Neural cell (in vitro differentiated cells): ENCODE data around the gene CHAF1B. TPM values are rescaled to one million over a fixed set of nuclear protein-coding genes. Genes with fewer than 3 reads are reported as not detected.
"Not testable (repeated sequence)": the region's sequence is repeated elsewhere in the genome, so short reads cannot be mapped to it uniquely, and the experiment has no call there.

ENCODE experiments used
- H2AFZ ChIP-seq: fragments of 200-600, 300-800 bp; sonication (generic), shearing (Covaris generic); 2 replicates; pipeline ENCODE4 v1.6.0; 2014; ENCODE audit warnings: low read depth, mild to moderate bottlenecking, antibody characterized with exemption, low read length, moderate library complexity
- H3F3A ChIP-seq: fragments of 200-600 bp; shearing (Covaris generic); 2 replicates; pipeline ENCODE4 v1.6.1; 2016; ENCODE audit warnings: mild to moderate bottlenecking, moderate library complexity, mixed read lengths, antibody characterized with exemption, low read length; ENCODE audit not compliant: insufficient read depth, poor library complexity, severe bottlenecking
- H3K27ac ChIP-seq: fragments of 200-600, 300-800 bp; sonication (generic), shearing (Covaris generic); 2 replicates; pipeline ENCODE4 v1.5.1; 2014; ENCODE audit warnings: mild to moderate bottlenecking, low read length, moderate library complexity
- H3K27me3 ChIP-seq: fragments of 300-800, 200-600 bp; sonication (generic), shearing (Covaris generic); 2 replicates; pipeline ENCODE4 v1.6.0; 2014; ENCODE audit warnings: mild to moderate bottlenecking, low read depth, low read length, moderate library complexity; ENCODE audit not compliant: insufficient read depth
- H3K36me3 ChIP-seq: fragments of 300-800, 200-600 bp; sonication (generic), shearing (Covaris generic); 2 replicates; pipeline ENCODE4 v1.5.1; 2014; ENCODE audit warnings: mild to moderate bottlenecking, antibody characterized with exemption, low read length, moderate library complexity; ENCODE audit not compliant: insufficient read depth
- H3K4me2 ChIP-seq: fragments of 300-800, 200-600 bp; sonication (generic), shearing (Covaris generic); 2 replicates; pipeline ENCODE4 v1.6.0; 2014; ENCODE audit warnings: mild to moderate bottlenecking, low read length
- H3K4me3 ChIP-seq: fragments of 300-800, 200-600 bp; sonication (generic), shearing (Covaris generic); 2 replicates; pipeline ENCODE4 v1.5.1; 2014; ENCODE audit warnings: mild to moderate bottlenecking, low read length, moderate library complexity
- H3K79me2 ChIP-seq: fragments of 200-600 bp; shearing (Covaris generic); replicated peaks from 2 replicates; pipeline ENCODE4 v1.6.0; 2014; ENCODE audit warnings: mild to moderate bottlenecking, low read length, moderate library complexity; ENCODE audit not compliant: insufficient read depth
- H3K9ac ChIP-seq: fragments of 300-800, 200-600 bp; sonication (generic), shearing (Covaris generic); 2 replicates; pipeline ENCODE4 v1.6.1; 2016; ENCODE audit warnings: mild to moderate bottlenecking, low read length, mixed read lengths
- H3K9me2 ChIP-seq: fragments of 200-600 bp; shearing (Covaris generic); 2 replicates; pipeline ENCODE4 v1.6.1; 2016; ENCODE audit warnings: mild to moderate bottlenecking, low read length, mixed read lengths; ENCODE audit not compliant: insufficient read depth
- H3K9me3 ChIP-seq: fragments of 200-600, 300-800 bp; sonication (generic), shearing (Covaris generic); 2 replicates; pipeline ENCODE4 v1.6.1; 2016; ENCODE audit warnings: mild to moderate bottlenecking, mixed run types, low read length, moderate library complexity, mixed read lengths
- H4K20me1 ChIP-seq: fragments of 200-600 bp; shearing (Covaris generic); 2 replicates; pipeline ENCODE4 v1.6.1; 2016; ENCODE audit warnings: mild to moderate bottlenecking, mixed run types; ENCODE audit not compliant: insufficient read depth
- CTCF ChIP-seq: fragments of 450-650 bp; IDR thresholded peaks from 2 replicates; pipeline ENCODE4 v1.5.1; 2014; ENCODE audit warnings: antibody characterized with exemption, mild to moderate bottlenecking, moderate library complexity; ENCODE audit not compliant: poor library complexity, severe bottlenecking
- EP300 ChIP-seq: fragments of 450-650 bp; conservative IDR thresholded peaks from 2 replicates; pipeline ENCODE4 v1.6.1; 2014; ENCODE audit warnings: antibody characterized with exemption, mild to moderate bottlenecking, moderate library complexity; ENCODE audit not compliant: poor library complexity, severe bottlenecking
- EZH2 ChIP-seq: fragments of 200-600, 300-800 bp; shearing (Covaris generic), sonication (generic); IDR thresholded peaks from 2 replicates; pipeline ENCODE4 v1.6.1; 2014; ENCODE audit warnings: antibody characterized with exemption, low read length, borderline replicate concordance, mild to moderate bottlenecking; ENCODE audit not compliant: insufficient read depth, poor library complexity, severe bottlenecking
- MXI1 ChIP-seq: fragments of 450-650 bp; conservative IDR thresholded peaks from 2 replicates; pipeline ENCODE4 v1.6.1; 2014; ENCODE audit warnings: antibody characterized with exemption, mild to moderate bottlenecking; ENCODE audit not compliant: poor library complexity, severe bottlenecking
- POLR2AphosphoS5 ChIP-seq: IDR thresholded peaks from 2 replicates; pipeline ENCODE4 v1.6.1; 2012
- RAD21 ChIP-seq: fragments of 450-650 bp; conservative IDR thresholded peaks from 2 replicates; pipeline ENCODE4 v1.6.1; 2014; ENCODE audit warnings: antibody characterized with exemption, mild to moderate bottlenecking, moderate library complexity
- SMC3 ChIP-seq: fragments of 450-650 bp; conservative IDR thresholded peaks from 2 replicates; pipeline ENCODE4 v1.6.1; 2014; ENCODE audit warnings: antibody characterized with exemption, mild to moderate bottlenecking, moderate library complexity; ENCODE audit not compliant: poor library complexity
- TAF1 ChIP-seq: IDR thresholded peaks from 2 replicates; pipeline ENCODE4 v1.6.1; 2012; ENCODE audit warnings: low read depth
- polyA plus RNA-seq: library from polyadenylated mRNA; depleted of rRNA; stranded (reverse); fragments of >200 nt; gene quantifications from 2 replicates; pipeline ENCODE4 v1.2.3, GENCODE V29; 2014
- TF ChIP-seq, protein P1 (sequence below): IDR thresholded peaks from 2 replicates; pipeline ENCODE4 v1.6.1; 2012; ENCODE audit warnings: borderline replicate concordance

CHAF1B gene
- polyA plus RNA-seq, 1 donor from 2014 or later = 0.72 TPM

- TF ChIP-seq EP300 (no peak), POLR2AphosphoS5 (no peak)
- no peaks in the 10 kb centered on the region for H4K20me1 ChIP-seq
- no peaks in the 10 kb centered on the region for H3K79me2 ChIP-seq
- no peaks in the 10 kb centered on the region for H3K9me2 ChIP-seq
- no peaks in the 10 kb centered on the region for H3K9me3 ChIP-seq
- no peak overlapping the region for H3K4me2 ChIP-seq
- no peak overlapping the region for H3K4me3 ChIP-seq
- H3K36me3 ChIP-seq = no peaks in the 10 kb centered on the region
- no peaks in the 10 kb centered on the region for H3F3A ChIP-seq
- H3K9ac ChIP-seq = no peak overlapping the region
- H3K27me3 ChIP-seq = no peaks in the 10 kb centered on the region
- no peak overlapping the region for H3K27ac ChIP-seq
- H2AFZ ChIP-seq = no peak overlapping the region
Measured at GRCh38 chr21:36379251-36379650, 5.9 kb upstream of the CHAF1B start.

DNA sequence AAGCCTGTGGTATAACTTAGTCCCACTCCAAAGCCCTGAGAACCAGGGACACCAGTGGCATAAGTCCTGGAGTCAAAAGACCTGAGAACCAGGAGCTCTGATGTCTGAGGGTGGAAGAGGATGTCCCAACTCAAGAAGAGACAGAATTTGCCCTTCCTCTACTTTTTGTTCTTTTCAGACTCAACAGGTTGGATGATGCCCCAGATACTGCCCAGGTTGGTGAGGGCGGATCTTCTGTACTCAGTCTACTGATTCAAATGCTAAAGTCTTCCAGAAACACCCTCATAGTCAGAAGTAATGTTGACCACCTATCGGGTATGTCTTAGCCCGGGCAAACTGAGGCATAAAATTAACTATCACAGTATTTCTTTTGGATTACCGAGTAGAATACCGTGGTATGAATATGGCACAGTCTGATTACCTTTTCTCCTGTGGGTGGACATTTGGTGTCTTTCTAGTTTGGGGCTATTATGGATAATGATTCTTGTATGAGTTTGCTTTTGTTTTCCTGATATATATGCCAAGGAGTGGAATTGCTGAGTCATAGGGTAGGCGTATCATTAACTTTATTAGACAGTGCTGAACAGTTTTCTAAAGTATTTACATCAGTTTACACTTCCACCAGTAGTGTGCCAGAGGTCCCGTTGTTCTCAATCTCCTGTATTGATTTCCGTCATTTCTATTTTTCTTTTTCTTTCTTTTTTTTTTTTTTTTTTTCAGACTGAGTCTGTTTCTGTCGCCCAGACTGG, 3.2 kb upstream of the CHAF1B start:
- no peak overlapping the region for H2AFZ ChIP-seq
- no peak overlapping the region for H3K9ac ChIP-seq
- peaks cover 2% of the 10 kb centered on the region for H3F3A ChIP-seq
- no peak overlapping the region for H3K4me3 ChIP-seq
- H3K4me2 ChIP-seq = no peak overlapping the region
- H3K27ac ChIP-seq = no peak overlapping the region
- no peaks in the 10 kb centered on the region for H3K27me3 ChIP-seq
- no peak for TF ChIP-seq POLR2AphosphoS5
- TF ChIP-seq TAF1 = no peak
- no peak for TF ChIP-seq SMC3
- no peak for TF ChIP-seq EP300
- TF ChIP-seq, protein P1, sequence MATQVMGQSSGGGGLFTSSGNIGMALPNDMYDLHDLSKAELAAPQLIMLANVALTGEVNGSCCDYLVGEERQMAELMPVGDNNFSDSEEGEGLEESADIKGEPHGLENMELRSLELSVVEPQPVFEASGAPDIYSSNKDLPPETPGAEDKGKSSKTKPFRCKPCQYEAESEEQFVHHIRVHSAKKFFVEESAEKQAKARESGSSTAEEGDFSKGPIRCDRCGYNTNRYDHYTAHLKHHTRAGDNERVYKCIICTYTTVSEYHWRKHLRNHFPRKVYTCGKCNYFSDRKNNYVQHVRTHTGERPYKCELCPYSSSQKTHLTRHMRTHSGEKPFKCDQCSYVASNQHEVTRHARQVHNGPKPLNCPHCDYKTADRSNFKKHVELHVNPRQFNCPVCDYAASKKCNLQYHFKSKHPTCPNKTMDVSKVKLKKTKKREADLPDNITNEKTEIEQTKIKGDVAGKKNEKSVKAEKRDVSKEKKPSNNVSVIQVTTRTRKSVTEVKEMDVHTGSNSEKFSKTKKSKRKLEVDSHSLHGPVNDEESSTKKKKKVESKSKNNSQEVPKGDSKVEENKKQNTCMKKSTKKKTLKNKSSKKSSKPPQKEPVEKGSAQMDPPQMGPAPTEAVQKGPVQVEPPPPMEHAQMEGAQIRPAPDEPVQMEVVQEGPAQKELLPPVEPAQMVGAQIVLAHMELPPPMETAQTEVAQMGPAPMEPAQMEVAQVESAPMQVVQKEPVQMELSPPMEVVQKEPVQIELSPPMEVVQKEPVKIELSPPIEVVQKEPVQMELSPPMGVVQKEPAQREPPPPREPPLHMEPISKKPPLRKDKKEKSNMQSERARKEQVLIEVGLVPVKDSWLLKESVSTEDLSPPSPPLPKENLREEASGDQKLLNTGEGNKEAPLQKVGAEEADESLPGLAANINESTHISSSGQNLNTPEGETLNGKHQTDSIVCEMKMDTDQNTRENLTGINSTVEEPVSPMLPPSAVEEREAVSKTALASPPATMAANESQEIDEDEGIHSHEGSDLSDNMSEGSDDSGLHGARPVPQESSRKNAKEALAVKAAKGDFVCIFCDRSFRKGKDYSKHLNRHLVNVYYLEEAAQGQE = no peak
- TF ChIP-seq EZH2 = no peak
- no peak for TF ChIP-seq MXI1
- TF ChIP-seq RAD21 = no peak
- no peak for TF ChIP-seq CTCF
- no peaks in the 10 kb centered on the region for H3K36me3 ChIP-seq
- H3K9me3 ChIP-seq = no peaks in the 10 kb centered on the region
- no peaks in the 10 kb centered on the region for H3K9me2 ChIP-seq
- H4K20me1 ChIP-seq = no peaks in the 10 kb centered on the region
- no peaks in the 10 kb centered on the region for H3K79me2 ChIP-seq

DNA sequence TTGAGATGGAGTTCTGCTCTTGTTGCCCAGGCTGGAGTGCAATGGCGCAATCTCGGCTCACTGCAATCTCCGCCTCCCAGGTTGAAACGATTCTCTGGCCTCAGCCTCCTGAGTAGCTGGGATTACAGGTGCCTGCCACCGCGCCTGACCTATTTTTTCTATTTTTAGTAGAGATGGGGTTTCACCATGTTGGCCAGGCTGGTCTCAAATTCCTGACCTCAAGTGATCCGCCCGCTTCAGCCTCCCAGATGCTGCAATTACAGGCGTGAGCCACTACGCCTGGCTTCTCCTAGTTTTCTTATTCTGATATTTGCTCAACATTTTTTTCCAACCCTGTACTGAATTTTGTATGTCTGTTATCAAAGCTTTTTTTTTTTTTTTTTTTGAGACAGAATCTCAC, 2.5 kb upstream of the CHAF1B start:
- H3K36me3 ChIP-seq, H3K9me2 ChIP-seq, H2AFZ ChIP-seq, H3K27me3 ChIP-seq, H3K9ac ChIP-seq, H4K20me1 ChIP-seq, H3K27ac ChIP-seq, H3K4me2 ChIP-seq, H3F3A ChIP-seq, H3K79me2 ChIP-seq, H3K9me3 ChIP-seq, H3K4me3 ChIP-seq: not testable (repeated sequence)
